Measurements from ENCODE around the gene MED26. TPM values are rescaled to one million over a fixed set of nuclear protein-coding genes. Genes with fewer than 3 reads are reported as not detected.
"Not testable (repeated sequence)": the region's sequence is repeated elsewhere in the genome, so short reads cannot be mapped to it uniquely, and the experiment has no call there.

Gene MED26
- total RNA-seq, 1 experiment from 2014 or later: 13.6 TPM

DNA sequence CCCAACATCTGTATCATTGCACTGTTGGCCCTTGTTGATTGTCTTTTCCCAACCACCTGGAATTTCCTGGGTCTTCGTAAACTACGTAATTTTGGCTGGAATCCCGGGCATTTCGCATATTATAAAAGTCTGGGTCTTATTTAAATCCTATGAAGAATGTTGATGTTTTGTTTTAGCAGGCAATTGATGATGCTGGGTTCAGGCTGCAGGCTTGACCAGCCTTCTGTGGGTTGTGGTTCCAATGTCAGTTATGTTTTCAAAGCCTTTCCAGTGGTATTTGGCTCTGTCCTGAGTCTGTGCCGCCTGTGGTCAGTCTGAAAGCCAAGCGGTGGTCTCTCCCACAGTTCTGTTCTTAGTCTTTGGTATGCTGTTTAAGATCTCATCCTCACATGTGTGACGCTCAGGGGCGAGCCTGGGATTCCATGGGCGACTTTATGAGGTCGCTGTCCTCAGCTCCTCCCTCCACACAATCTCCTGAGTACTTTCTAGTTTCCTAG, 68.2 kb downstream of the MED26 start:
- in situ Hi-C loops (cut with HindIII; ENCODE audit: low sequenced_read_pairs): no loop called here
- no peak for DNase-seq (ENCODE audit: low spot score)

DNA sequence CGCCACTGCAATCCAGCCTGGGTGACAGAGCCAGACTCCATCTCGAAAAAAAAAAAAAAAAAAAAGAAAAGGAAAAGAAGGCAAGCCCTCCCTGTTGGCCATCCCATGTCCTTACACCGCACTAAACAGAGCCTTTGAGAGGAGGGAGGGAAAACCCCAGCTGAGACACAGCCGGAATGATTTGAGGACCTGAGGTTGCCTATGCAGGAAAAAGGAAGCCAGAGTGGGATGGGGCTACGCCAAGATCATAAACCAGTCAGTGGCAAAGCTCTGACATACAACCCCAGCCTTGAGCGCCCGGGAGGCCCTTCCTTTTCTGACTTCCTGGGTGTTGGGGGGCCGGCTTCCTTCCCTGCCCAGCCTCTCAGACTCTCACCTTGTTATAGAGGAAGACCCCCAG, 73.2 kb downstream of the MED26 start:
- in situ Hi-C loops (cut with HindIII; ENCODE audit: low sequenced_read_pairs): no loop called here
- DNase-seq (ENCODE audit: low spot score): no peak

DNA sequence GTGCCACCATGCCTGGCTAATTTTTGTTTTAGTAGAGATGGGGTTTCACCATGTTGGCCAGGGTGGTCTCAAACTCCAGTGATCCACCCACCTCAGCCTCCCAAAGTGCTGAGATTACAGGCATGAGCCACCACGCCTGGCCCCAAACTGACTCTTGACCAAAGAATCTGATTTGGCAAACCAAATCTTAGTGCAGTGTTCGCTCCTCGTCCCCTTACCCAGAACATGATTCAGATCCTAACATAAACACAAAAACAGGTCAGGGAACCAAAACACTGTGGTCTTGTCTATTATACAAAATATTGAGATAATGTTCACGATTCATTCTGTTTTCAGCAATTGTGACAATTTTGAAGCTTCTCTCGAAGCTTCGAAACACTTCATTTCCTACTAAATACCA, 76.1 kb downstream of the MED26 start:
- in situ Hi-C loops (cut with HindIII; ENCODE audit: low sequenced_read_pairs); DNase-seq (ENCODE audit: low spot score): not testable (repeated sequence)

DNA sequence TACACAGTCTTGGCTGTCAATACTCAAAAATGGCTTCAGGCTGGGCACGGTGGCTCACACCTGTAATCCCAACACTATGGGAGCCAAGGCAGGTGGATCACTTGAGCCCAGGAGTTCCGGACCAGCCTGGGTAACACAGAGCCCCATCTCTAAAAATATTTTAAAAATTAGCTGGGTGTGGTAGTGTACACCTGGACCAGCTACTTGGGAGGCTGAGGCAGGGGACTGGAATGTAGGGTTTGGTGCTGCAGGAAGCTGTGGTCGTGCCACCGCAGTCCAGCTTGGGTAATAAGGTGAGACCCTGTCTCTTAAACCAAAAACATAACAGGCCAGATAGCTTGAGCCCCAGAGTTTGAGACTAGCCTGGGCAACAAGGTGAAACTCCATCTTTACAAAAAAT, 79.0 kb downstream of the MED26 start:
- DNase-seq (ENCODE audit: low spot score): no peak
- in situ Hi-C loops (cut with HindIII; ENCODE audit: low sequenced_read_pairs): no loop called here

DNA sequence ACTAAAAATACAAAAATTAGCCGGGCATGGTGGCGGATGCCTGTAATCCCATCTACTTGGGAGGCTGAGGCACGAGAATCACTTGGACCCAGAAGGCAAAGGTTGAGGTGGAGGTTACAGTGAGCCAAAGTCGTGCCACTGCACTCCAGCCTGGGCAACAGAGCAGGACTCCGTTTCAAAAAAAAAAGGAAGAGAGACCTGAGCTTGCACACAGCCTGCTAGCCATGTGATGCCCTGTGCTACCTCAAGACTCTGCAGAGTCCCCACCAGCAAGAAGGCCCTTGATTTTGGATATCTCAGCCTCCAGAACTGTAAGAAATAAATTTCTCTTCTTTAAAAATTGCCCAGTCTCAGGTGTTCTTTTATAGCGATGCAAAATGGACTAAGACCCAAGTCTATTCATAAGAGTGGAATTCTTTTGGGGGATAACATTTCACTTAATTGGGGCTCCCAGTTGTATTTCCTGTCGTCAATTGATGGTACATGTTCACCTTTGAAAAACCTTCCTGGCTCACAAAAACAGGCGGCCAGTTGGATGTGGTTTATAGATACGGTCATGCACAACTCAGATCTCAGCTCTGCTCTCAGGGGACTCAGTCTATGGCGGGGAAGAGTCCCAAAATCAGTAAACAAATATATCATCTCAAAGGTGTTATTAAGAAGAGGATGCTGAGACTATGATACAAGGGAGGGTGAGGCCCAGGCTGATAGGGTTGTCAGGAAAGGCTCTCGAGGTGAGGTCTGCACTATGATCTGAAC, 83.4 kb downstream of the MED26 start:
- in situ Hi-C loops (cut with HindIII; ENCODE audit: low sequenced_read_pairs): no loop called here
- no peak for DNase-seq (ENCODE audit: low spot score)

DNA sequence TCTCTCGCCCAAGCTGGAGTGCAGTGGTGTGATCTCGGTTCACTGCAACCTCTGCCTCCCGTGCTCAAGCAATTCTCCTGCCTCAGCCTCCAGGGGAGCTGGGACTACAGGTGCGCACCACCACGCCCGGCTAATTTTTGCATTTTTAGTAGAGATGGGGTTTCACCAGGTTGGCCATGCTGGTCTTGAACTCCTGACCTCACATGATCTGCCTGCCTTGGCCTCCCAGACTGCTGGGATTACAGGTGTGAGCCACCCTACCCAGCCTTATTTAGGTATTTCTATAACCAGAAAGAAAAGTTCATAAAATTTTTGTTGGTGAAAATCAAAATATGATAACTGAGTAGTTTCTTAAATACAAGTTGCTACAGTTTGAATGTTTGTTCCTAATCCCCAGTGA, 84.3 kb downstream of the MED26 start:
- in situ Hi-C loops (cut with HindIII; ENCODE audit: low sequenced_read_pairs); DNase-seq (ENCODE audit: low spot score): not testable (repeated sequence)

DNA sequence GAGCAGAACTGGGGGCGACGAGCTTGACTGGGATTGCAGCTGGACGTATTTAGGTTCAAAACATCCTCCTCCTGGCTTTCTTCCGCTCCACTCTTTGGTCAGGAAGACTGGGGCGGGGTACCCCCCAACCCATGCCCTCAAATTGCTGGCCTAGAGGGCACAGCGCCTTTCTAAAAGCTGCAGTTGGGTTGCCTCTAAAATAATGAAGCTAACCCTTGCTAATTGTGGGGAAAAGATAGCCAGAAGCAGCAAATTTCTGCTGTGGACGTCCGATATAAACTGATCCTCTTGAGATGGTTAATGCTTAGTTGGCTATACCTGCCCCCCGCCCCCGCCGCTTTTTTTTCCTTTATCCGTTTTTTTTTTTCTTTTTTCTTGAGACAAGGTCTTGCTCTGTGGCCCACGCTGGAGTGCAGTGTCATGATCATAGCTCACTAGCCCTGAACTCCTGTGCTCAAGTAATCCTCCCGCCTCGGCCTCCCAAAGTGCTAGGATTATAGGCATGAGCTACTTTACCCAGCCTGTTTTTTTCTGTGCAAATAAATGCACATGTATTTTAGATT, 85.0 kb downstream of the MED26 start:
- in situ Hi-C loops (cut with HindIII; ENCODE audit: low sequenced_read_pairs): no loop called here

DNA sequence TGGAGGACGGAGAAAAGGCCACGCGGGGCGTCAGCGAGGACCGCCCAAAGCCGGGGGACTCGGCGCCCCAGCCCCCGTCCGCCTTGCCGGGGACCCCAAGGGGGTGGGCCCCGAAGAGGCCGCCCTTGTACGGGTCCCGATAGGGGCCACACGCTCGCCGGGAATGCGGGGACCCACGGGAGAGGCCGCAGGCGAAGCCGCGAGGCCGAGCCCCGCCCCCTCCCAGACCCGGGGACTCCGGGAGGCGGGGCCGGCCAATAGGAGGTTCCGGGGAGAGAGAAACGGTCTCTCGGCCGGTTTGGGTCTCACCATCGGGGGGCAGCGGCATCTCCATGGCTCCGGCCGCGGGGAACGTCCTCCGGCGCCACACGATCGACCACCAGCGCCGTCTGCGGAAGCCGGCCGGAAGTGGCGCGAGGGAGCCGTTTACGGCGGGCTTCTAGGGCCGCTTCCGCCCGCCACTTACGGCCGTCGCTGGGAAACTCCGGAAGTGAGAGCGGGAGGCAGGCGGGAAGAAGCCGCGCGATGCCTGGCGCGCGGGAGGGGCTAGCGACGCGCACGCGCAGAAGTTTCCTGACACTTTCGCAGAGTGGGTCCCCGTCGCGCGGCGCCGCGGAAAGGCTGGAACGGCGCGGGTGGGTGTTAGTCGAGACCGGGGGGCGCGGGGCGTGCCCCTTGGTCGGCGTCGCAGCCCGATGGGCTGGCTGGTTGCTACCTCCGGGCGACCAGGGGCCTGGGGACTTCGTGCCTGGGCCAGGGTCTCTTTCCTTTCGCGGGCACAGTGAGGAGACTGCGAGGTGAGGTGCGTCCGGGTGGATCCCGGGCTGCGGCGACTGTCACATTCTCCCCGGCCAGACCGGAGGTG, 85.7 kb downstream of the MED26 start, which contains the start of gene CHERP:
Gene CHERP, minus strand, starts transcription at position 393 of the 865 bp plus-strand sequence. Its CDS starts 59 bp downstream, at position 334.
- in situ Hi-C loops (cut with HindIII; ENCODE audit: low sequenced_read_pairs): no loop called here
- DNase-seq (ENCODE audit: low spot score): peak; percentile 92

More for the DNA sequence above, 85.0 kb downstream of the MED26 start:
- DNase-seq (ENCODE audit: low spot score): no peak

DNA sequence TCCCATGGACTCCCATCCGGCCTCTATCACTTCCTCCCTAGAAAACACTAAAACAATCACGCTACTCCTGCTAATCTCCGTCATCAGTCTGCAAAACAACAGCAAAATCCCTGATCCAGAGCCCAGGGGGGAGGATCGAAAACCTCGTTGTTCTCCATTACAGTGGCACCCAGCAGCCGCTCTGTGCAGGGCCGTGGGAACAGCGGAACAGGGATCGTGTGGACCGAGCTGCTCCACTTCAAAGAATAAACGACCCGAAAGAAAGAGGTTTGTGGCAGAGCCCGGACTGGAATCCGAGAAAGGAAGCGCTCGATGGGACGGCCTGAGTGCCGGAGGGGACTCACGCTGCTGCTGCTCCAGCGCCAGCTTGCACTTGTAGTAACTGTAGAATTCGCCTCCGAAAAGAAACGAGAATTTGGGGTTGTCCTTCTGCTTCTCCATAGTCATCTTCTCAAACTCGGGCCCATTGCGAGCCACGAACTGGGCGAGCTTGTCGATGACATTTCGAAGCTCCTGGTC, 86.4 kb downstream of the MED26 start:
- in situ Hi-C loops (cut with HindIII; ENCODE audit: low sequenced_read_pairs): no loop called here

DNA sequence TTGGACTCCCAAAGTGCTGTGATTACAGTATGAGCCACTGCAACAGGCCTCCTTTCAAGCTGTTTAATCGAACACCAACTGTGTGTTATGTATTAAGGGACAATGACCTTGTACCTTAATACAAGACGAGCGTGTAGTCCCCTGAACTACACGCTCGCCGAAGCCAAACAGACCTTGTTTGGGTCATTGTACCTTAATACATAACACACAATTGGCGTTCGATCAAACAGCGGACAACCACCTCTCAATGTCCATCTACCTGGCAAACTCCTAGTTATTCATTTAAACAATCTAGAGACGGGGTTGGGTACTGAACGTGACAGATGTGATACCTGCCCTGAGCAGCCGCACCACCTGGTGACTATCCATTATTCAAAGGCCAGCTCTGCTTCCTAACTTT, 87.1 kb downstream of the MED26 start:
- DNase-seq (ENCODE audit: low spot score): no peak
- in situ Hi-C loops (cut with HindIII; ENCODE audit: low sequenced_read_pairs): no loop called here

More for the DNA sequence above, 86.4 kb downstream of the MED26 start:
- no peak for DNase-seq (ENCODE audit: low spot score)

DNA sequence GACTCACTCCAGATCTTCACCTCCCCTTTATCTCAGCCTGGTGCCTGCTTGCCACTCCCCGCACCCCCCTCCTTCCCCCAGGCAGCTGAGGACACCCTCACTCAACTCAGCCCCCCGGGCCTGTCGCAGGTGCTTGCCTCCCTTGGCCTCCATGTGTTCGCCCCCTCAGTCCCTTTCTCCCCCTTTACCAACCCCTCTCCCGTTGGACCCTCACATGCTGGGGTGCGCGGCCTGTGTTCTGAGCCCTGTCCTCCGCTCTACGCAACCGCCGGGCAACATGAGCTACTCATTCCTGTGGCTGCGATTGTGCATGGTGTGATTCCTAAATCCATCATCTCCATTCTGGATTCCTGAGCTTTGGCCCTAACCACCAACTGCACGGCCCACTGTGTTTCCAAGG, 90.9 kb downstream of the MED26 start:
- DNase-seq (ENCODE audit: low spot score): no peak
- in situ Hi-C loops (cut with HindIII; ENCODE audit: low sequenced_read_pairs): no loop called here

DNA sequence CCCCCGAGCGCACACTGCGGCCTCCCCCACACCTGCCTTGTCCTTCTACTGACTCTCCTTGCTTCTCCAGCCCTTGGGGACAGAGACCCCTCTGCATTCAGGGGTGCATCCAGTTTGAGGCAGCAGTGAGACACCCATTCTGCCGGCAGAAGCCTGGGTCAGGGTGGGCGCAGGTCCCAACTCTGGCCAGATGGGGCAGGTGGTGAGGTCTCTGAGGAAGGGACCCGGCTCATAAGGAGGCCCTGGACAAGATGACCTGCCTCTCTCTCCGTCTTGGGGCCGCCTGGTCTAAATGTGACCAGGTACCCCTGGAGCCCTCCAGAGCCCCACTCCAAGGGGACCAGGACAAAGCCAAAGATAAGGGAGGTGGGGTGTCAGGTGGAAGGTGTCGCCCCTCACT, 91.9 kb downstream of the MED26 start:
- DNase-seq (ENCODE audit: low spot score): no peak
- in situ Hi-C loops (cut with HindIII; ENCODE audit: low sequenced_read_pairs): no loop called here

DNA sequence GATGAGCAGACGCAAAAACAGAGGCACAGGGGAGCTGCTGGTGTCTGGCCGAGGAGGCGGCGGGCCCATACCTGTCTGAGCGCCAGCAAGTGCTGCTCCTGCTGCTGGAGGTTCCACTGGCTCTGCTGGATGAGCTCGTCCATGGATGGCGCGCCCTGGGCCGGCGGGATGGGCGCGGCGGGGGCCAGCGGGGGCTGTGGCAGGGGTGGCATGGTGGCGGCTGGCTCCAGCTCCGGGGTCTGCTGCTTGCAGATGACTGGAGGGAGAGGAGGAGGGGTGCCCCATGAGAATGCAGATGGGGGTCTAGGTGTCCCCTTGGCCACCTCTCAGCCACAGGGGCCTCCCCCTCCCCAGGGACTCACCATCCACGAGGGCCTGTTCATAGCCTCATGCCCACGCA, 92.6 kb downstream of the MED26 start:
- in situ Hi-C loops (cut with HindIII; ENCODE audit: low sequenced_read_pairs): no loop called here
- no peak for DNase-seq (ENCODE audit: low spot score)

DNA sequence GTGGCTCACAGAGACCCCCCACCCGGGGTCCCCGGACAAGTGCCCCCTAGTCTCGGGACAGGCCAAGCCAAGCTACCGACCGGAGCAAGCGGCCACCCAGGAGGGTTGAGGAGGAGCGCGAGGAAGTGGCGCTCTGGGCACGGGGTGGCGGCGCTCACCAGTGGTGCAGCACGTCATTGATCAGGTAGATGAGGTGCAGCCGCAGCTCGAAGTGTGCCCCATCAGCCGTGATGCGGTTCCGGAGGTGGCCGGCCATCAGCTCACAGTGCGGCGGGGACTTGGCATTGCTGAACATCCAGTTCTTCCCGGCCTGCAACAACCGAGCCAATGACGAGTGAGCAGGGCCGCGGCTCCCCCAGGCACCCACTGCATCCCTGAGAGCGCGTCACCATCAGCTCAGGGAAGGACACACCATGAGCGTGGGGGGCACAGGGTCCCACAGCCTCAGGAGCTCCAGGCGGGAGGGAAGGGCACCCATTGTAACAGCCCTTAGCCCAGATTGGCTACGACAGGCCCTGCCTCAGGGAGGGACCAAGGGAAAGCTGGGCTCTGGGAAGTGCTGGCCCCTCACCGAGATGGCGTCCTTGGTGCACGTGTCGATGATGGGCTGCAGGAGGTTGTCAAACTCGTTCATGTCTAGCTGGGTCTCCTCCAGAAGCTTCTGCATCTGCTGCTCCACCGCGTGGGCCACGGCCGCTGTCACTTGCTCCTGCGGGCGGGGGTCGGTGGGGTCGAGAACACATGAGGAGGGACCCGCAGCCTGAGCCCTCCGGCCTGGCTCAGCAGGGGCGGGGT, 95.4 kb downstream of the MED26 start:
- in situ Hi-C loops (cut with HindIII; ENCODE audit: low sequenced_read_pairs): no loop called here
- DNase-seq (ENCODE audit: low spot score): no peak

DNA sequence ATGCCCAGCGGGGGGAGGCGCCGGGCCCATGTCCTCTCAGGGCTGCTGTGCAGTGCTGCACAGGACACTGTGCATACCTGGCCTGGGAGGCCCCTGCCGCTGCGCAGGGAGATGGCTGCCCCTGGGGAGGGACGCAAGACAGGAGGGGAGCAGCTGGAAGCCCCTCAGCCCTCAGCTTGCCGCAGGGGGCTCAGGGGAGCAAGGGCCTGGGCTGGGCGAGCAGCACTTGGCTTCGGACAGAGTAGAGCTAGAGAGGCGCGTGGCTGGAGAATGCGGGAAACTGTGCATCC, 96.7 kb downstream of the MED26 start:
- in situ Hi-C loops (cut with HindIII; ENCODE audit: low sequenced_read_pairs): no loop called here
- DNase-seq (ENCODE audit: low spot score): no peak

DNA sequence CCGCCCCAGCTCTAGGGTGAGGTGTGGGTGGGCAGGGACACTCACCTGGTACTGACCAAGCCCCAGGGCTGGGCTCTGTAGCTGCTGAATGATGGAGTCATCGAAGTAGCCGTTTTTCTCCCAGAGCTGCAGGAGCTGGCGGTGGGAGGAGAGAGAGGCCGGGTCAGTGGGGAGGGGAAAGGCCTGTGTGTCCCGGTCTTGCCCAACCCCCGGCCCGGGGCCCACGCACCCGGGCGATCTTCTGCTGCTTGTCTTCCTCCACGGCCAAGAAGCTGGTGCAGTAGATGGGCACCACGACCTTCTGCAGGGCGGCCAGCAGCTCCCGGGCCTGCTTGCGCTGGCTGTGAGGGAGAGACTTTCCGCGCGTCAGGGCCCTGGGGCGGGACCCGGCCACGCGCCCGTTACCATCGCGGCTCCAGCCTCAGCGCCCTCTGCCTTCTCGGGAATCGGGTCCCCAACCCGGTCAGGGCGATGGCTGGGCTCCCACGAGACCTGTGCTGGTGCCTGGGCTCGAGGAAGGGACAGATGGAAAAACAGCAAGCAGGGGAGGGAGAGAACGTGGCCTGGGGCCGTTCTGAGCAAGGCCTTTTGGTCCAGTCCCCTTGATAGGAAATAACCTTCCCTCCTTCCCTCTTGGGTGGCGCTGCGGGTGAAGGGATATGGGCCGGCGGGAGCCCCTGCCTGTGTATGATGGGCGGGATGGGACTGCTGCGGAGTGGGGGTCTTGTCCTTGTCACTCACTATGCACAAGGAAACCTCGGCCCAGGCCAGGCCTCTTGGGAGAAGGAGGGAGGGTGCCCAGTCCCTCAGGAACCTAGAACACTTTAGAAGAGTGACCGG, 97.2 kb downstream of the MED26 start:
- in situ Hi-C loops (cut with HindIII; ENCODE audit: low sequenced_read_pairs): no loop called here
- no peak for DNase-seq (ENCODE audit: low spot score)

DNA sequence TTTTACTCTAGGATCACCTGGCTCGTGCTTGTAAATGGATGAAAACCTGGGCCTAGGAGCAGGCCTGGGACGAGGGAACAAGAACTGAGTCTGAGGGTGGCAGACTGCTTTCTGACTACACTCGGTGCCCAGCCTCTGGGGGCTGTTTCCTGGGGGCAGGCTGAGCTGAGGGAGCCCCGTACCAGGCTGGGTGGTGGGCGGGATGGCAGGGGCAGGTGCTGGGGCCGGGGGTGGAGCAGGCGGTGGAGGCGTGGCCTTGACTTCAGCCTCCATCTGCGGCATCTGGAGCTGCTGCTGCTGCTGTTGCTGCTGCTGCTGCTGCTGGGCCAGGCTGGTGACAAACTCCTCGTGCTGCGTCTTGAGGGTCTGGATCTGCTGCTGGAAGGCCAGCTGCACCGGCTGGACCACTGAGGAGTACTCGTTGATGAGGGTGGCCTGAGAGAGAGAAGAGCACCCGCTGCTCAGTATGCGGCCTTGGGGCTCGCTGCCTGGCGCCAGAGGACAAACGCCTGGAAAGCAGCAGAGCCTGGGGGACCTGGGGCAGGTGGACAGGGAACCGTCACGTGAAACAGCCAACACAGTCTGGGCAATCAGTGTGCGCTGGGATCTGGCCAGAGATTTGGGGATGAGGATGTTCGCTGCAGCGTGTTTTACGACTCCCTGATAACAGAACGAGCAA, 98.4 kb downstream of the MED26 start:
- DNase-seq (ENCODE audit: low spot score): no peak
- in situ Hi-C loops (cut with HindIII; ENCODE audit: low sequenced_read_pairs): no loop called here
